22Rv1 (cell line): ENCODE results near the gene DENND5A.

Source experiments
- H3K27ac ChIP-seq: fragments of 450-650 bp; 2 replicates; pipeline ENCODE4 v1.5.1; 2017
- ZFX ChIP-seq: fragments of 450-650 bp; IDR thresholded peaks from 2 replicates; pipeline ENCODE4 v1.6.1; 2017; ENCODE audit warnings: antibody characterized with exemption, borderline replicate concordance
- TF ChIP-seq, protein P1 (sequence below): fragments of 450-650 bp; IDR thresholded peaks from 2 replicates; pipeline ENCODE4 v1.5.1; 2017; ENCODE audit warnings: mild to moderate bottlenecking

The DENND5A gene

DNA sequence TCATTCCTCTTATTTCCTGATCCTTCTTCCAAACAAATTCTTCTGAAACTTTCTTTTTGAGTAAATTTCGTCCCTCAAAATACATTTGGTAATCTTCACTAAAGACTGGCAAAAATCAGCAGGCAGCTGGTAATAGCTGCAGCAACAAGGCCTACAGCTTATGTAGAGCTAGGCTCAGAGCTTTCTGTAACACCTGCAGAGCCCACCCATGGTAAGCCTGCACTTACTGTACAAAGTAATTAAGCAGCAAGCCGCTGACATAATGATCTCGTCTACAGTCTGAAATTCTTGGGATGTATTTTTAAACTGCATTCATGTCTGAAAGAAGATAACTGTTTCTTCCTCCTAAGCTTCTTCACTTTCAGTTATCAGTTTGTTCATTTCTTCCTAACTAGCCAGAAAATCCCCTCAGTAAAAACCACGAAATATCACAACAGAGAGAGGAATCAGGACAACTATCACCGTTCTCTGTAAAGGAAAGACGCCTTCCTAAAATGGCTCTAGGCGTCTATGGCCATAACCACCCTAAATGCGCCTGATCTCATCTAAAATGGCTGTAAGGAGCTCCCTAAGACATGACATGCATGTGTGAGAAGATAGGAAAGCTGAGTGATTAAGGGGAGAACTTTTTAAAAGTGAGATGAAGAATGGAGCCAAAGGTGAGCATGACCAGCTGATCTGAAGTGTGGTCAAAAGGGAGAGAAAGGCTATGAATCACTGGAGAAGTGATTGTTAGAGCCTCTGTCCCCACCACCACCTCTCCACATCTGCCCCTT, 56.2 kb downstream of the DENND5A start:
- no peak for TF ChIP-seq ZFX
- TF ChIP-seq, protein P1, sequence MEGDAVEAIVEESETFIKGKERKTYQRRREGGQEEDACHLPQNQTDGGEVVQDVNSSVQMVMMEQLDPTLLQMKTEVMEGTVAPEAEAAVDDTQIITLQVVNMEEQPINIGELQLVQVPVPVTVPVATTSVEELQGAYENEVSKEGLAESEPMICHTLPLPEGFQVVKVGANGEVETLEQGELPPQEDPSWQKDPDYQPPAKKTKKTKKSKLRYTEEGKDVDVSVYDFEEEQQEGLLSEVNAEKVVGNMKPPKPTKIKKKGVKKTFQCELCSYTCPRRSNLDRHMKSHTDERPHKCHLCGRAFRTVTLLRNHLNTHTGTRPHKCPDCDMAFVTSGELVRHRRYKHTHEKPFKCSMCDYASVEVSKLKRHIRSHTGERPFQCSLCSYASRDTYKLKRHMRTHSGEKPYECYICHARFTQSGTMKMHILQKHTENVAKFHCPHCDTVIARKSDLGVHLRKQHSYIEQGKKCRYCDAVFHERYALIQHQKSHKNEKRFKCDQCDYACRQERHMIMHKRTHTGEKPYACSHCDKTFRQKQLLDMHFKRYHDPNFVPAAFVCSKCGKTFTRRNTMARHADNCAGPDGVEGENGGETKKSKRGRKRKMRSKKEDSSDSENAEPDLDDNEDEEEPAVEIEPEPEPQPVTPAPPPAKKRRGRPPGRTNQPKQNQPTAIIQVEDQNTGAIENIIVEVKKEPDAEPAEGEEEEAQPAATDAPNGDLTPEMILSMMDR = no peak
- H3K27ac ChIP-seq = no peak overlapping the region

DNA sequence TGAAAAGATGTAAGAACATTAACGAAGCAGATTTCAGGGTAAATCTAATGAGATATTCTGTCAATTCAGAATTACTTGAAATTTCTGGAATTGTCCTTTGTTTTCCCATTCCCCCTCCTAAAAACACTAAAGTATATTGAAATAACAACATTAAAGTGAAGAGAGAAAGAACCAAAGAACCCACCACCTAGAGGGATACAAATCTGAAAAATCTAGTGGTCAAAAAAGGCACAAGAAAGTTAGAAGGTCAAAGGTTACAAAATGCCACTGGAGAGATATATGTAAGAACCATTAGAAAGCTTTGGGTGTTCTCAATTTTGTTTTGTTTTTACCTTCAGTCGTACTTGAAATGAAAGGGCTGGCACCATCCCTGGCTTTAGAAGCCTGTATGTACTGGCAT, 57.9 kb downstream of the DENND5A start:
- no peak for TF ChIP-seq ZFX
- TF ChIP-seq, protein P1 = no peak
- H3K27ac ChIP-seq = no peak overlapping the region

GRCh38 chr11:9206496-9206895, 58.7 kb downstream of the DENND5A start:
- H3K27ac ChIP-seq = no peak overlapping the region
- TF ChIP-seq, protein P1 = no peak
- TF ChIP-seq ZFX = no peak

GRCh38 chr11:9203691-9204311, 61.3 kb downstream of the DENND5A start:
- TF ChIP-seq, protein P1 = no peak
- no peak for TF ChIP-seq ZFX
- H3K27ac ChIP-seq = no peak overlapping the region

DNA sequence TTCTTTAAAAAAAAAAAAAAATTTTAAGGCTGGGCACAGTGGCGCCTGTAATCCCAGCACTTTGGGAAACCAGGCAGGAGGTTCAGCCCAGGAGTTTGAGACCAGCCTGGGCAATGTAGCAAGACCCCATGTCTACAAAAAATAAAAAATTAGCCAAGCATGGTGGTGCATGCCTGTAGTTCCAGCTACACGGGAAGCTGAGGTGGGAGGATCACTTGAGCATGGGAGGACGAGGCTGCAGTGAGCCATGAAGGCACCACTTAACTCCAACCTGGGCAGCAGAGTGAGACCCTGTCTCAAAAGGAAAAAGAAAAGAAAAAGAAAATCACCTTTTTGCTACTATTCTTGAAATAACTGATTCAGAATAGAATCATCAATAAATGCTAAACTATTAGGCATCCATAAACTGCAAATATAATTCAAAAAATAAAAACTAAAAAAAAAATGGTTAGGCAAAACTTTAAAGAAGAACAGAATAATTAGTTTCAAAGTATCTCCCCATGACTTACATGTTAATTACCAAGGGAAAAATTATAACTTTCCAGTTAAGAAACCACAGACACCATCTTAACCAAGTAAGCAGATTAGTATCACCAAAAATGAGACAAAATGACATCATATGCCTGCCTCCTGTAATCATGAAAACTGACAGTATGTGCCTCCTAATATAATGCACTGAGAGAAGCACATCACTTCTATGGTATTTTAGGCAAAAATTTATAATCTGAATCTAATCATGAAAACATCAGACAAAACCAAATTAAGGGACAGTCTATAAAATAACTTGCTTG, 63.6 kb downstream of the DENND5A start:
- no peak overlapping the region for H3K27ac ChIP-seq
- TF ChIP-seq ZFX = no peak
- TF ChIP-seq, protein P1 = no peak

DNA sequence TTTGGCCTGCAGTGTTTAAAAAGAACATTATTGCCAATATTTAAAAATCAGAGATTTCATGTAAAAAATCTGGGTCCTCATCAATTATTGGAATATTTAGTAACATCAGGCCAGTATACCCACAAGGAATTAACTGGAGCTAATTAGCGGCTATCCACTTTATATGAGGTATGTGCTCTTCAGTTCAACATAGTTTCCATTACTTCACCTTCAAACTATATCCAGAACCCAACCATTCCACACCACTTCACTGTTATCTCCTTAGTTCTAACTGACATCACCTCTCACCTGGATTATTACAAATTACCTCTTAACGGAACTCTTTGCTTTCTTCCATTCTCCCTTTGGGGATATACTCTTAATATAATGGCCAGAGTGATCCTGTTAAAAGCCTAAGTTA, 64.7 kb downstream of the DENND5A start:
- H3K27ac ChIP-seq = no peak overlapping the region
- TF ChIP-seq, protein P1 = no peak
- no peak for TF ChIP-seq ZFX

DNA sequence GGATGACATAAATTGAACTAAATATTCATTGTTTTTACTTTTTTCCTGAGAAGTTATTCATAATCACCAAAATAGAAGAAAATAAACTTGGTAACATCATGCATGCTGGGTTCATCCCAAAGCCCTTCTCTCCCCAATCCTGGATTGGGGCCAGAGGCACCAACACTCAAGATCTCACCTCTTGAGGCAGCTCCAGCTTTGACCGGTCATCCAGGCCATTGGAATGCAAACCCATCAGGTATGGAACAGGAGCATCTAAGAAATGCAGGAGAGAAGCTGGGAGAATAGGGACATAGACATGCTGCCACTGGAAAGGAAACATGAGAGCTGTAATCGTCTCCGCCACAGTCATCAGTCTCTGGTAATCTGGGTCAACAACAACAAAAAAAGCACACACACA, 71.8 kb downstream of the DENND5A start:
- no peak for TF ChIP-seq ZFX
- TF ChIP-seq, protein P1 = no peak
- H3K27ac ChIP-seq = no peak overlapping the region
